Fibroblast of lung (primary cell): ENCODE data around the gene TNIP1. TPM values are rescaled to one million over a fixed set of nuclear protein-coding genes. Genes with fewer than 3 reads are reported as not detected.

Experiments used
- DNase-seq, 2 donors: peaks; one replicate each; pipeline versions ENCODE4 v3.0.0 to v3.0.0-alpha.2; 2010; ENCODE audit warnings: low read depth in 2 of 2
- H2AFZ ChIP-seq: 2 replicates; pipeline ENCODE4 v1.5.1; 2012; ENCODE audit warnings: low read length, control low read depth, inconsistent platforms
- H3K27ac ChIP-seq: 2 replicates; pipeline ENCODE4 v1.5.1; 2011; ENCODE audit warnings: low read length, control low read depth; ENCODE audit not compliant: insufficient read depth
- H3K27me3 ChIP-seq: 2 replicates; pipeline ENCODE4 v1.5.1; 2011; ENCODE audit warnings: mild to moderate bottlenecking, low read length; ENCODE audit not compliant: control insufficient read depth, insufficient read depth
- H3K36me3 ChIP-seq: 2 replicates; pipeline ENCODE4 v1.5.1; 2011; ENCODE audit warnings: low read length; ENCODE audit not compliant: control insufficient read depth, insufficient read depth
- H3K4me1 ChIP-seq: 2 replicates; pipeline ENCODE4 v1.5.1; 2011; ENCODE audit warnings: low read length; ENCODE audit not compliant: control insufficient read depth, insufficient read depth; ENCODE audit errors: extremely low read depth
- H3K4me2 ChIP-seq: 2 replicates; pipeline ENCODE4 v1.5.1; 2011; ENCODE audit warnings: low read length, control low read depth; ENCODE audit not compliant: insufficient read depth; ENCODE audit errors: extremely low read depth
- H3K4me3 ChIP-seq, 4 experiments: fragments of 200-600 bp in 1 of 4; sonication (generic) in 1 of 4; replicated peaks in 1 of 4; 2 replicates each; pipeline ENCODE4 v1.5.1; 2011 to 2016; ENCODE audit warnings: low read length in 4 of 4, low read depth in 3 of 4, mild to moderate bottlenecking in 3 of 4, control low read depth in 2 of 4, inconsistent platforms in 1 of 4, mixed read lengths in 1 of 4; ENCODE audit not compliant: insufficient read depth in 1 of 4; ENCODE audit errors: control extremely low read depth in 1 of 4
- H3K79me2 ChIP-seq: 2 replicates; pipeline ENCODE4 v1.5.1; 2012; ENCODE audit warnings: mild to moderate bottlenecking, low read length, inconsistent platforms; ENCODE audit not compliant: control insufficient read depth, insufficient read depth
- H3K9ac ChIP-seq: 2 replicates; pipeline ENCODE4 v1.5.1; 2011; ENCODE audit warnings: mild to moderate bottlenecking, low read length, control low read depth; ENCODE audit not compliant: insufficient read depth
- H3K9me3 ChIP-seq: 2 replicates; pipeline ENCODE4 v1.5.1; 2012; ENCODE audit warnings: low read depth, low read length; ENCODE audit not compliant: control insufficient read depth, insufficient read depth
- H4K20me1 ChIP-seq: 2 replicates; pipeline ENCODE4 v1.5.1; 2011; ENCODE audit warnings: low read length; ENCODE audit not compliant: control insufficient read depth, insufficient read depth; ENCODE audit errors: extremely low read depth
- EZH2 ChIP-seq: IDR thresholded peaks from 2 replicates; pipeline ENCODE4 v1.5.1; 2012; ENCODE audit warnings: low read length, control low read depth, mild to moderate bottlenecking; ENCODE audit errors: missing control alignments
- polyA plus RNA-seq, 2 donors: library from polyadenylated mRNA; depleted of rRNA in 1 of 2; stranded (reverse) in 1 of 2; unstranded in 1 of 2; fragments of >200 nt; gene quantifications; 2 replicates each; pipeline ENCODE4 v1.2.1, GENCODE V29; 2011 to 2012; ENCODE audit warnings: missing spikeins in 1 of 2
- total RNA-seq: library from RNA; depleted of rRNA; stranded (reverse); fragments of >200 nt; gene quantifications from 2 replicates; pipeline ENCODE4 v1.2.1, GENCODE V29; 2014
- TF ChIP-seq, protein P1 (sequence below), 2 donors: IDR thresholded peaks in 1 of 2; conservative IDR thresholded peaks in 1 of 2; 1 replicate in 1 of 2; 2 replicates in 1 of 2; pipeline ENCODE4 v1.5.1; 2011 to 2012; ENCODE audit warnings: low read length in 2 of 2, control low read depth in 1 of 2, inconsistent platforms in 1 of 2, low read depth in 1 of 2, mild to moderate bottlenecking in 1 of 2

The TNIP1 gene
- total and polyA plus RNA-seq, 2 donors (not counting 1 experiment from before 2014, with no cell fraction given): 47.2 to 59.1 TPM

DNA sequence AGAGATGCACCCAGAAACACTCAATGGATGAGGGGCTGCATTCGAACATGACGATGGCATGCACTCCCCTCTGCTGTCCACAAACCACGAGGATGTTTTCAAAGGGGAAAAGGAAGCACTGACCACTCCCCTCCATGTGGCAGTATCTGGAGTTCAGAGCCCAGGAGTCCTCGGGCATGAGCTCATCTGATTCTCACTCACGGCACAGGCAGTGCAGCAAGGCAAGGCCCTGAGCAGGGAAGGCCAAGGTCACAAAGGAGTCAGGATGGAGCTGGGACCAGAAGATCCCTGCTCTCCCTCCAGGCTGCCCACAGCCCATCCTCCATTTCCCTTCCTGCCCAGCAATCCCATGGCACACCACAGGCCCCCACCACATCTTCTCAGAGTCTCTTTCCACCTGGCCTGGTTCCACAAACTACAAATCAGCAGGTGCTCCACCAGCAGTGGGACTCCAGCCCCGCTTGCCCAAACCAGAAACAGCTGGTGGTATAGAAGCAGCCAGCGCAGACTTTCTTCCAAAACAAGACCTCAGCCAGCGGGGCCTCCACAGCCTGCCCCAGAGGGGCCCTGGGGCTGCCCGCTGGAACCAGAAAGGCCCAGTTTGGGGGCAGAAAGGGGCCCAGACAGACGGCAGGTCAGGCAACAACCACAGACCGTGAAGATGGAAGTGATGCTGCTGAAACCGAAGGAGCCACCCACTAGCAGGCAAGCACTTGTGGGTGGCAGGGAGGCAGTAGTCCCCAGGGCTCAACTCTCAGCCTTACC, 12.2 kb downstream of the TNIP1 start:
- Histone ChIP-seq H3K4me1 (peaks cover 27% of the 10 kb centered on the region), H3K9ac (no peak overlapping the region), H3K79me2 (peaks cover 6% of the 10 kb centered on the region), H4K20me1 (peaks cover 4% of the 10 kb centered on the region), H2AFZ (no peak overlapping the region), H3K9me3 (no peaks in the 10 kb centered on the region), H3K36me3 (peaks cover 3% of the 10 kb centered on the region), H3K27me3 (no peaks in the 10 kb centered on the region), H3K4me3 (no peak overlapping the region), H3K4me2 (no peak overlapping the region), H3K27ac (no peak overlapping the region)
- no peak for DNase-seq
- TF ChIP-seq EZH2: no peak
- TF ChIP-seq, protein P1, sequence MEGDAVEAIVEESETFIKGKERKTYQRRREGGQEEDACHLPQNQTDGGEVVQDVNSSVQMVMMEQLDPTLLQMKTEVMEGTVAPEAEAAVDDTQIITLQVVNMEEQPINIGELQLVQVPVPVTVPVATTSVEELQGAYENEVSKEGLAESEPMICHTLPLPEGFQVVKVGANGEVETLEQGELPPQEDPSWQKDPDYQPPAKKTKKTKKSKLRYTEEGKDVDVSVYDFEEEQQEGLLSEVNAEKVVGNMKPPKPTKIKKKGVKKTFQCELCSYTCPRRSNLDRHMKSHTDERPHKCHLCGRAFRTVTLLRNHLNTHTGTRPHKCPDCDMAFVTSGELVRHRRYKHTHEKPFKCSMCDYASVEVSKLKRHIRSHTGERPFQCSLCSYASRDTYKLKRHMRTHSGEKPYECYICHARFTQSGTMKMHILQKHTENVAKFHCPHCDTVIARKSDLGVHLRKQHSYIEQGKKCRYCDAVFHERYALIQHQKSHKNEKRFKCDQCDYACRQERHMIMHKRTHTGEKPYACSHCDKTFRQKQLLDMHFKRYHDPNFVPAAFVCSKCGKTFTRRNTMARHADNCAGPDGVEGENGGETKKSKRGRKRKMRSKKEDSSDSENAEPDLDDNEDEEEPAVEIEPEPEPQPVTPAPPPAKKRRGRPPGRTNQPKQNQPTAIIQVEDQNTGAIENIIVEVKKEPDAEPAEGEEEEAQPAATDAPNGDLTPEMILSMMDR (conservative IDR thresholded peaks at IDR 0.05 in 1 of 2, IDR thresholded peaks at IDR 0.05 in 1 of 2; ENCODE audit: low read depth in 1 of 2, low read length in 2 of 2): no peak

DNA sequence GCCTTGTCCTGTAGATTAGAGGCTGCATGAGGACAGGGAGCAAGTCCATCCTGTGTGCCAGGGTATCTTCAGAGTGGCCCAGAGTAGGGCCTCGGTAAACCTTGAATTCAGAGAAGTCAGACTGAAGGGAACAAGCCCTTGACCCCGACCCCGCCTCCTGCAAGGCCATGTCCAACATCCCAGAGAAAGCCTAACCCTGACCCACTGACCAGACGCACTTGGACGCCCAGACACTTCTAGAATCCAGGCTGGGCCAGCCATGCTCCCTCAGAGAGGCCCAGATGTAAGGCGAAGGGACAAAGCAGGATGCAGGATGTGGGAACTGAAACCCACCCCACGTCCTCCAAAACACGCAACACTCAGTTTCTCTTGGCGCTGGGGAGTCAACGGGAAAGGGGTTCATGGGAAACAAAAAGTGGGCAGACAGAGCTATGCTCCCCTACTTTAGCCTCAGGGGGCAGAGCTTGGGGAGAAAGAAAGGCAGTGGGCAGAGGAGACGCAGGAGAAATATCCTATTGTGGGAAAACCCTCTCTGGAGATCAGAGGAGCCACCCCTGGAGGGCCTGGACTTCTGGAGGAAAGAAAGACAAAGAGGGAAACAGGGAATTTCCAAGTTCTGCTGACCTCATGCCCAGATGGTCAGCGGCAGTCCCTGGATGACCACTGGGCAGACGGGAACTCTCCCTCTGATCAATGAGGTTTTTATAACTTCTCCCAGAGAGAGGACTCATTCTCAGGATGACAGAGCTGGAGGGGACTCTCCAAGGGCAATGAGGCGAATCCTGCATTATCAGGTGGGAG, 13.0 kb downstream of the TNIP1 start:
- Histone ChIP-seq H3K4me3 (no peak overlapping the region), H3K4me1 (peaks cover 34% of the 10 kb centered on the region), H3K79me2 (peaks cover 6% of the 10 kb centered on the region), H3K9me3 (no peaks in the 10 kb centered on the region), H4K20me1 (peaks cover 4% of the 10 kb centered on the region), H3K36me3 (peaks cover 3% of the 10 kb centered on the region), H3K27me3 (no peaks in the 10 kb centered on the region), H2AFZ (no peak overlapping the region), H3K27ac (no peak overlapping the region), H3K9ac (no peak overlapping the region), H3K4me2 (no peak overlapping the region)
- TF ChIP-seq, protein P1 (conservative IDR thresholded peaks at IDR 0.05 in 1 of 2, IDR thresholded peaks at IDR 0.05 in 1 of 2; ENCODE audit: low read depth in 1 of 2, low read length in 2 of 2): no peak
- TF ChIP-seq EZH2: no peak
- no peak for DNase-seq

DNA sequence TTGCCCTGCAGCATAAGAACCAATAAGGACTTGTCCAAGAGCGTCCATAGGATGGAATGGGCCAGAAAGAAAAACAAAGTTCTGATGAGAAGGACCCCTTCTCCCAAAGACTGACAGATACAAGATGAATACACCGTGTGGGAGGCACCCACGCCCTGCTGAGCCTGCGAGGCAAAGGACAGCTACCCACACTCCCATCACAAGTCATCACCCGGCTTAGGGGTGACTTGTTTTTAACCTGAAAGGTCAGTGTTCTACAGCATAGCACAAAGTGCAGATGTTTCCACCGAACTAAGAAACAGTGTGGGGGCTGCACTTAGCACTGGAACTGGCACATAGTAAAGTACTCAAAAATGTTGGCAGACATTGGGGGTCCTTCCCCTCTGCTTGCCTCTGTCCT, 13.9 kb downstream of the TNIP1 start:
- no peaks in the 10 kb centered on the region for H3K27me3 ChIP-seq
- DNase-seq: no peak
- no peak overlapping the region for H2AFZ ChIP-seq
- H3K36me3 ChIP-seq: peaks cover 5% of the 10 kb centered on the region
- no peaks in the 10 kb centered on the region for H3K9me3 ChIP-seq
- H3K4me2 ChIP-seq: no peak overlapping the region
- peaks cover 6% of the 10 kb centered on the region for H3K79me2 ChIP-seq
- no peak overlapping the region for H3K27ac ChIP-seq
- peaks cover 34% of the 10 kb centered on the region for H3K4me1 ChIP-seq
- H3K9ac ChIP-seq: no peak overlapping the region
- TF ChIP-seq, protein P1 (conservative IDR thresholded peaks at IDR 0.05 in 1 of 2, IDR thresholded peaks at IDR 0.05 in 1 of 2; ENCODE audit: low read depth in 1 of 2, low read length in 2 of 2): no peak
- TF ChIP-seq EZH2: no peak
- no peak overlapping the region for H3K4me3 ChIP-seq
- H4K20me1 ChIP-seq: peaks cover 4% of the 10 kb centered on the region
